ENCODE results near the gene LDHD.

The LDHD gene

DNA sequence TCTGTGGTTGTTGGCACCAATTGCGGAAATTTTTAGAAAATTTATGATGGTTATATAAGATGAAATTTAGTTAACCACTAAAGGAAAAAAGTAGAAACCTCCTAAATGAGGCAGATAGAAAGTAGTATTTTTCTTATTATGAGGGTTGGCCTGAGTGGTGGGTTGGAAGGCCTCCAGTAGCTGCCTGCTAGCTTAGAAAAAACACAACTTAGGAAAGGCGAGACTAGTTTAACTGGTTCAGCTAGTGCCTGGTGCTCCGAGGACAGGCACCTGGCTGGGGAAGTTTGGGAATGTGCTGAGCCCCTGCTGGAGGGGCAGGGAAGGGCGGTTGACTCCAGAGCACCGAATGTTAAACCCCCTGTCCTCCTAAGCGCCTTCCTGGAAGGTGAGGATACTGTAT is 19.9 kb downstream of the LDHD start:
- H3K4me3 ChIP-seq (ENCODE audit: insufficient read depth, low read length, poor library complexity, severe bottlenecking) = no peak overlapping the region
- no peaks in the 10 kb centered on the region for H3K79me2 ChIP-seq (ENCODE audit: insufficient read depth, low read length)
- no peaks in the 10 kb centered on the region for H3F3A ChIP-seq (ENCODE audit: insufficient read depth)
- H3K9me3 ChIP-seq (ENCODE audit: insufficient read depth, low read length) = no peaks in the 10 kb centered on the region
- no peaks in the 10 kb centered on the region for H3K9me2 ChIP-seq (replicated peaks; ENCODE audit: insufficient read depth, low read length)
- no peaks in the 10 kb centered on the region for H4K20me1 ChIP-seq (ENCODE audit: low read depth, low read length)
- H2AFZ ChIP-seq (ENCODE audit: low read depth, low read length, severe bottlenecking) = no peak overlapping the region
- H3K9ac ChIP-seq (ENCODE audit: low read length) = no peak overlapping the region
- no peak for TF ChIP-seq CTCF (IDR thresholded peaks at IDR 0.05; ENCODE audit: insufficient read depth, low read length, poor library complexity, severe bottlenecking)
- H3K27ac ChIP-seq (ENCODE audit: low read depth, low read length) = no peak overlapping the region
- H3K27me3 ChIP-seq (ENCODE audit: low read length) = no peaks in the 10 kb centered on the region
- no peaks in the 10 kb centered on the region for H3K36me3 ChIP-seq (ENCODE audit: low read length)
- no peak overlapping the region for H3K4me2 ChIP-seq (ENCODE audit: low read depth, low read length, poor library complexity, severe bottlenecking)

DNA sequence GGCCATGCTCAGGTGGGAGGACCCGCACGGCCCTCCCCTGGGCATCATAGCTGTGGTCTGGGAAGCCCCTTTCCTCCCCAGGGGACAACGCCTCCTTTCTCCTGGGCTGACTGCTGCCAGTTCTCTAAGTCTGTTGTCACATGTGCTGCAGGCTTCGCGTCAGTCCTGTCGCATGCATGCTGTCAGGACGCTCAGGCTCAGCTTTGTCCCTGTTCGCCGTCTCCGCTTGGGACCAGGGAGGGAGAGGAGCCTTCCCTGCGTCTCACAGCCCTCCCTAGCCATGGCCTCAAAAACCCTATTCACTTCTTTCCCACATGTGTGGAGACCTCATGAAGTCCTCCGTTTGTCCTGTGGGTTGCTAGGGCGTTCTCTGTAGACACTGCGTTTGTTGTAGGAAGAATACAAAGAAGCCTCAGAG is 21.4 kb downstream of the LDHD start:
- Histone ChIP-seq H3K4me3 (ENCODE audit: insufficient read depth, low read length, poor library complexity, severe bottlenecking) (no peak overlapping the region), H4K20me1 (ENCODE audit: low read depth, low read length) (no peaks in the 10 kb centered on the region), H3K27me3 (ENCODE audit: low read length) (no peaks in the 10 kb centered on the region), H3K27ac (ENCODE audit: low read depth, low read length) (no peak overlapping the region), H3K9ac (ENCODE audit: low read length) (no peak overlapping the region), H3K4me2 (ENCODE audit: low read depth, low read length, poor library complexity, severe bottlenecking) (no peak overlapping the region), H3K36me3 (ENCODE audit: low read length) (no peaks in the 10 kb centered on the region), H3K79me2 (ENCODE audit: insufficient read depth, low read length) (no peaks in the 10 kb centered on the region), H3K9me3 (ENCODE audit: insufficient read depth, low read length) (no peaks in the 10 kb centered on the region), H2AFZ (ENCODE audit: low read depth, low read length, severe bottlenecking) (no peak overlapping the region), H3K9me2 (replicated peaks; ENCODE audit: insufficient read depth, low read length) (no peaks in the 10 kb centered on the region), H3F3A (ENCODE audit: insufficient read depth) (no peaks in the 10 kb centered on the region)
- no peak for TF ChIP-seq CTCF (IDR thresholded peaks at IDR 0.05; ENCODE audit: insufficient read depth, low read length, poor library complexity, severe bottlenecking)
- no peak for TF ChIP-seq EZH2phosphoT487 (conservative IDR thresholded peaks at IDR 0.05; ENCODE audit: low read length)

GRCh38 chr16:75093598-75094540 is 22.7 kb downstream of the LDHD start:
- no peaks in the 10 kb centered on the region for H3F3A ChIP-seq (ENCODE audit: insufficient read depth)
- no peak overlapping the region for H2AFZ ChIP-seq (ENCODE audit: low read depth, low read length, severe bottlenecking)
- no peaks in the 10 kb centered on the region for H3K9me2 ChIP-seq (replicated peaks; ENCODE audit: insufficient read depth, low read length)
- H3K9me3 ChIP-seq (ENCODE audit: insufficient read depth, low read length) = no peaks in the 10 kb centered on the region
- no peaks in the 10 kb centered on the region for H4K20me1 ChIP-seq (ENCODE audit: low read depth, low read length)
- no peaks in the 10 kb centered on the region for H3K79me2 ChIP-seq (ENCODE audit: insufficient read depth, low read length)
- TF ChIP-seq CTCF (IDR thresholded peaks at IDR 0.05; ENCODE audit: insufficient read depth, low read length, poor library complexity, severe bottlenecking) (no peak), EZH2phosphoT487 (conservative IDR thresholded peaks at IDR 0.05; ENCODE audit: low read length) (no peak)
- H3K27ac ChIP-seq (ENCODE audit: low read depth, low read length) = no peak overlapping the region
- no peaks in the 10 kb centered on the region for H3K27me3 ChIP-seq (ENCODE audit: low read length)
- H3K4me3 ChIP-seq (ENCODE audit: insufficient read depth, low read length, poor library complexity, severe bottlenecking) = no peak overlapping the region
- H3K36me3 ChIP-seq (ENCODE audit: low read length) = no peaks in the 10 kb centered on the region
- no peak overlapping the region for H3K9ac ChIP-seq (ENCODE audit: low read length)
- no peak overlapping the region for H3K4me2 ChIP-seq (ENCODE audit: low read depth, low read length, poor library complexity, severe bottlenecking)

All from SU-DHL-6 (cell line).